Adrenal gland (tissue), 5 donors: ENCODE measurements around the gene ETF1.

ENCODE experiments used
- CTCF ChIP-seq, 6 experiments: fragments of 450-650 bp in 4 of 6; fragments of 200-600 bp in 2 of 6; sonication (generic) in 1 of 6; IDR thresholded peaks; 1 replicate in 5 of 6; 2 replicates in 1 of 6; pipeline versions ENCODE4 v1.5.1 to v1.8.0; 2016 to 2021; ENCODE audit warnings: antibody characterized with exemption in 6 of 6, mild to moderate bottlenecking in 2 of 6, moderate library complexity in 1 of 6
- POLR2A ChIP-seq, 2 donors: fragments of 450-650 bp; IDR thresholded peaks; one replicate each; pipeline ENCODE4 v1.6.1; 2017; ENCODE audit warnings: antibody characterized with exemption in 2 of 2, mild to moderate bottlenecking in 2 of 2, moderate library complexity in 1 of 2
- donor health status: DM: no; HTN: no; CAD: no.

GRCh38 chr5:138549414-138549813 lies 6.4 kb upstream of the ETF1 start:
- TF ChIP-seq CTCF (IDR thresholded peaks at IDR 0.05) = no peak
- no peak for TF ChIP-seq POLR2A (IDR thresholded peaks at IDR 0.05)
